22Rv1 (cell line): ENCODE measurements around the gene SMAD6.

ENCODE experiments used
- H3K27ac ChIP-seq: fragments of 450-650 bp; 2 replicates; pipeline ENCODE4 v1.5.1; 2017
- ZFX ChIP-seq: fragments of 450-650 bp; IDR thresholded peaks from 2 replicates; pipeline ENCODE4 v1.6.1; 2017; ENCODE audit warnings: antibody characterized with exemption, borderline replicate concordance
- TF ChIP-seq, protein P1 (sequence below): fragments of 450-650 bp; IDR thresholded peaks from 2 replicates; pipeline ENCODE4 v1.5.1; 2017; ENCODE audit warnings: mild to moderate bottlenecking

The SMAD6 gene

DNA sequence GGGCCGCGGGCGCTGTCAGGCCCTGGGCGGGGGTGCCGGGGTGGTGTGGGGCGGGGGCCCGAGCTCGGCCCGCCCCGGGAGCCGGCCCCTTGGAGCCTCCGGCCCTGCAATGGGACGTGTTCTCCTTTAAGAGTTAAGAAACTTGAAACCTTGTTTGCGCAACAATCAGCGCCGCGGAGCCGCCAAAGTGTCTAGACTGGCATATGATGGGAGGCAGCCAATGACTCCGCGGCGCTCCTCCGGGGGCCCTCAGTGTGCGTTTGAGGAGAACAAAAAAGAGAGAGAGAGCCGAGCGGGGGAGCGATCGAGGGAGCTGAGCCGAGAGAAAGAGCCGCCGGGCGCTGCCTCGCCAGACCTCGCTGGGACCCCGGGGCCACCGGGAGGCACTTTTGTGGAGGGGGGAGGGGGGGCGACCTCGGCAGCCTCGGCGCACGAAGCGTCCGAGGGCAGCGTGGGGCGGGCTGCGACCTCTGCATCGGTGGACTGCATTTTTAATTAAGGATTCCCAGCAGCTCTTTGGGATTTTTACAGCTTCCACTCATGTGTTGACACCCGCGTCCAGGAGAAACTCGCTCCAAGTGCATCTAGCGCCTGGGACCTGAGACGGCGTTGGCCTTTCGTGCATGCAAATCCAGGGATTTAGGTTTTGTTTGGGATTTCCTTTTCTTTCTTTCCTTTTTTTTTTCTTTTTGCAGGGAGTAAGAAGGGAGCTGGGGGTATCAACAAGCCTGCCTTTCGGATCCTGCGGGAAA lies at the start of gene SMAD6:
Gene SMAD6 (plus strand): TSS at position 202 of the 752 bp plus-strand sequence. CDS start 1,023 bp downstream, outside the sequence.
- TF ChIP-seq, protein P1, sequence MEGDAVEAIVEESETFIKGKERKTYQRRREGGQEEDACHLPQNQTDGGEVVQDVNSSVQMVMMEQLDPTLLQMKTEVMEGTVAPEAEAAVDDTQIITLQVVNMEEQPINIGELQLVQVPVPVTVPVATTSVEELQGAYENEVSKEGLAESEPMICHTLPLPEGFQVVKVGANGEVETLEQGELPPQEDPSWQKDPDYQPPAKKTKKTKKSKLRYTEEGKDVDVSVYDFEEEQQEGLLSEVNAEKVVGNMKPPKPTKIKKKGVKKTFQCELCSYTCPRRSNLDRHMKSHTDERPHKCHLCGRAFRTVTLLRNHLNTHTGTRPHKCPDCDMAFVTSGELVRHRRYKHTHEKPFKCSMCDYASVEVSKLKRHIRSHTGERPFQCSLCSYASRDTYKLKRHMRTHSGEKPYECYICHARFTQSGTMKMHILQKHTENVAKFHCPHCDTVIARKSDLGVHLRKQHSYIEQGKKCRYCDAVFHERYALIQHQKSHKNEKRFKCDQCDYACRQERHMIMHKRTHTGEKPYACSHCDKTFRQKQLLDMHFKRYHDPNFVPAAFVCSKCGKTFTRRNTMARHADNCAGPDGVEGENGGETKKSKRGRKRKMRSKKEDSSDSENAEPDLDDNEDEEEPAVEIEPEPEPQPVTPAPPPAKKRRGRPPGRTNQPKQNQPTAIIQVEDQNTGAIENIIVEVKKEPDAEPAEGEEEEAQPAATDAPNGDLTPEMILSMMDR = no peak
- no peak for TF ChIP-seq ZFX
- H3K27ac ChIP-seq = peak within 1 kb of the TSS; percentile 99

DNA sequence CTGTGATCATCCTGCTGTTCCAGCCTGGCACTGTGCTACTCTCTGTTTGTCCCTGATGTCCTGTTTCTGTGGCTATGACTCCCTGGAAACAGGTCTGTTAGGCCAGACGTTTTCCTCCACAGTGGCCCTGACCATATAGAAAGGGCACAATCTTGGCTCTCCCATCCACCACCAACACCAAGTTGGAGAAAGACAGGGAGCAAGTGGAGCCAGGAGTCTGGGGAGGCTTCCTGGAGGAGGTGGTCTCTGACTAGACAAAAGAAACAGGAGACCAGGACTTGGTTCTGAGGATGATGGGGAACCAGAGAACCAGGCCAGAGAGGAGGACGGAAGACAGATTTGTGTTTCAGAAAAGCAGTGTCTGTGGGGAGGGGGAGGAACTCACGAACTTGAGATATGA lies 49.2 kb upstream of the SMAD6 start:
- no peak overlapping the region for H3K27ac ChIP-seq
- TF ChIP-seq, protein P1 = no peak
- TF ChIP-seq ZFX = no peak

DNA sequence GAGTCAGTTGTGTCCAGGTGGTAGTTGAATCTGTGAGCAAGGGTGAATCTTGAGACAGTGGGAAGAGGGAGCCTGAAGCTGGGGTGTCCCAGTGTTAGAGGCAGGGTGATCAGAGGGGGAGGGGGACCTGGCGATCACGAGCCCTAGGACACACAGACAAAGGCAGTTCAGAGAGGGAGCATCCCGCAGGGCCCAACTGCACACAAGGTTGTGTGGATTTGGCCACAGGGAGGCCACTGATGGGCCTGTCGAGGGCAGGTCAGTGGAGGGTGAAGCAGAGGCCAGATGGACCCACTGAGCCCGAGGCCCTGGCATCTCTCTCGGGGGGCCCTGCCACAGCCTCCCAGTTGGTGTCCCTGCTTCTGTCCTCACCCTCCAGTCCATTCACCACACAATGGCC lies 48.6 kb upstream of the SMAD6 start:
- no peak overlapping the region for H3K27ac ChIP-seq

DNA sequence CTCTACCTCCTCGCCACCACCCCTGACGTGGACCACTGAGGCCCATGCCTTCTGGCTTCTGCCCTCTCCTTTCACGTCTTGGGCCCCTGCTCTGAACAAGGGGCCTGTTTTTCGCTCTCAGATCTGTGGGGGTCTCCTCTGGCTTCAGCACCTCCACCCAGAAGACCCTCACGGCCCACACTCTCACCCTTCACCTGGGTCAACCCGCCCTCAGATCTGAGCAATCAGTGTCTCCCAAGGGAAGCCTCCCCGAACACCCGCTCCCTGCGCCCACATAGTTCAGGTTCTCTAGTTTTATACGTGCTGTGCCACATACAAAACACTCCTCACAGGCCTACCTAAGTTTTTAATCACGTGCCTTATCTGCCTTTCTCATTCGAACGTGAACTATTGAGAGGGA lies 48.2 kb upstream of the SMAD6 start:
- TF ChIP-seq, protein P1 = no peak
- no peak for TF ChIP-seq ZFX
- no peak overlapping the region for H3K27ac ChIP-seq

More for the DNA sequence above, 48.6 kb upstream of the SMAD6 start:
- TF ChIP-seq, protein P1 = no peak
- TF ChIP-seq ZFX = no peak

DNA sequence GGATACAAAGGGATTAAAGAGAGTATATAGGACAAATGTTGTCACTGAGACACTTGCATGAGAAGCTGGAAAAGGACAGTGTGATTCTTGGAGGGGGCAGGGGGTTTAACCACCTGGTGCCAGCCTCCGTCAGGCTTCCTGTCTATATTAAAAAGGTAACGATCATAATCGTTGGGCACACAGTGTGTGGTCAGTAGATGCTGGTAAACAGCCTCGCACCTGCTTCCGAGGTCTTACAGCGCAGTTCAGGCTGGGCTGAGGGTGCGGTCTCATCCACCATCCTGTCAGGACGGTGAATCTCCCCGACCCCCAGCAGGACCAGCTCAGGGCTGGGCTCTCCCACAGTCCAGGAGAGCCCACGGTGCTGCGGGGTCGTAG lies 47.7 kb upstream of the SMAD6 start:
- TF ChIP-seq, protein P1 = no peak
- TF ChIP-seq ZFX = no peak
- no peak overlapping the region for H3K27ac ChIP-seq

DNA sequence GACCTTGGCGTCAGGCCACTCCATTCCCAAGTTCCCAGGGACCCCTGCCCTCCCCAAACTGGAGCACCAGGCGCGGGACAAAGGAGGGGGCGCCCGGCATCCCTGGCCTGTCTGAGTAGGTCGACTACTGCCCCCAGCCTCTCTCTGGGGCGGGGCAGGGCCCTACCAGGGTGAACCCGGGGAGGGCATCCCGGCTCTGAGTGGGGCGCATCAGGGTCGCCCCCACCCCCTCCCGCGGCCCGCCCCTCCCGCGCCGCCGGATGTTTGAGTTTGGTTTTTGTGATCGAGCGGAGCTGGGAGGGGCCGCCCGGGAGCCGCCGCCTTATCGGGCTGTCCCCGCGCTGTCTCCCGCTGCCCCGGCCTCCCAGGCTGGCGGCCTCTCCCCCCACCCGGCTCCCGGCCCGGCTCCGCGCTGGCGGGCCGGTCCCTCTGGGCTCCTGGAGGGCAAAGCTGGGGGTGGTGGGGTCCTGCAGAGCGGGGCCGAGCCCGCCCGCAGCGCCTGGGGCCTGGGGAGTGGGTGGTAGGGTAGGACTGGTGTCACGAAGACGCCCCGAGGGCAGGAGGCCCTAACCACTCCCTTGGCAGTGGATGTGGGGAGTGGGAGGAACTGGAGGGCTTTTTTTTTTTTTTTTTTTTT lies 47.2 kb upstream of the SMAD6 start:
- TF ChIP-seq, protein P1 = no peak
- TF ChIP-seq ZFX = no peak
- no peak overlapping the region for H3K27ac ChIP-seq

DNA sequence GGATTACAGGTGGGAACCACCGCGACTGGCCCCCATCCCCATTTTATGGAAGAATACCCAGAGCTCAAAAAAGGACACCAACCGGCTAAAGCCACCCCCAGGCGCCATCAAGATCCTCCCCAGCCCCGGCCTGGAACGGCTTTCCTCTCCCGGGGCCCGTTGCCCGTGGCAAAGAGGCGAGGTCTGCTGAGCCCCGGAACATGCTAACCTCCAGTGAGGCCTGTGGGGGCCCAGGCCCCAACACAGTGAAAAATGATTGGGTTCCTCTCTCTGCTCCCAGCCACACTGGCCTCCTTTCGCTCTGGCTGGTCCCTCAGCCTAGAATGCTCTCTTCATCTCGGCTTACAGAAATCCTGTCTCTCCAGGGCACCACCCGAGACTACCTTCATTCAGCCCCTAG lies 46.5 kb upstream of the SMAD6 start:
- H3K27ac ChIP-seq = no peak overlapping the region
- no peak for TF ChIP-seq ZFX
- TF ChIP-seq, protein P1 = no peak
